Fibroblast of pulmonary artery (primary cell): ENCODE data around the gene PHLDA3.

Source experiments
- DNase-seq: peaks from one replicate; pipeline ENCODE4 v3.0.0-alpha.2; 2010; ENCODE audit warnings: low read depth
- H3K4me3 ChIP-seq: replicated peaks from 2 replicates; pipeline ENCODE4 v1.5.1; 2011; ENCODE audit warnings: low read depth, mild to moderate bottlenecking, control low read depth, low read length, moderate library complexity
- CTCF ChIP-seq: IDR thresholded peaks from 2 replicates; pipeline ENCODE4 v1.5.1; 2011; ENCODE audit warnings: mild to moderate bottlenecking, control low read depth, low read length, inconsistent platforms; ENCODE audit errors: missing control alignments

PHLDA3 gene

DNA sequence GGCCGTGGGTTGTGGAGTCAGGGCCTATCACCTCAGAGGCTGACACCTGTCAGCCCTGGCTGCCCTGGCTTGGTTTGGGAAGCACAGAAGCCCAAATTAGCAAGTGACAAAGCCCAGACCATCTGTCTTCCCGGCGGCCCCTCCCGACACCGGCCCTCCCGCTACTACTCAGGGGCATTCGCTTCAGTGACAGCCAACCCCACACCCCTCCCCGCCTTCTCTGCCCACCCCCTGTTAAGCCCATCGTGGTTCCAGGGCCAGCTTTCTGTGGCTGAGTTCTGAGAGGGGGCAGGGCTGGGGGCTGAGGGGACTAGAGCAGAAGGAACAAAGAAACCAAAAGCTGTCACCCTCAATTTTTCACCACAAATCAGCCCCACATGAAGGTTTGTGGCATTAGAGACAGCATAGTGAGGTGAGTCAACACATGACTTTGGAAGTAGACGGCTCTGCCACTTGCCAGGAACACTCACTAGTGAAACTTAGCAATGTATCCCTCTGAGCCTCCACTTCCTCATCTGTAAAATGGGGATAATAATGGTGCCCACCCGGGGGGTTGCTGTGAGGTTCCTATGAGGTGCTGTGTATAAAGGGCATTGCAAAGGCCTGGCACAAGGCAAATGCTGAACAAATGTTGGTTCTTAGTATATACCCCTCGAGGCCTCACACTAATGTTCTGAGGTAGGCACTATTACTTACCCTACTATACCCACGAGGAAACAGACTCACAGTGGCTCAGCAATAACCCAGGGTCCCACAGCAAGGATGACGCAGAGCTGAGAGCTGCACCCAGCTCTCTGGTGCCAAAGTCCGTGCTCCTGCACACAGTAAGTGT lies 42.3 kb downstream of the PHLDA3 start:
- DNase-seq: no peak
- TF ChIP-seq CTCF: no peak

GRCh38 chr1:201424146-201424545 lies 44.8 kb downstream of the PHLDA3 start:
- no peak for TF ChIP-seq CTCF
- DNase-seq: no peak
- H3K4me3 ChIP-seq: no peak overlapping the region

More for the DNA sequence above, 42.3 kb downstream of the PHLDA3 start:
- no peak overlapping the region for H3K4me3 ChIP-seq

DNA sequence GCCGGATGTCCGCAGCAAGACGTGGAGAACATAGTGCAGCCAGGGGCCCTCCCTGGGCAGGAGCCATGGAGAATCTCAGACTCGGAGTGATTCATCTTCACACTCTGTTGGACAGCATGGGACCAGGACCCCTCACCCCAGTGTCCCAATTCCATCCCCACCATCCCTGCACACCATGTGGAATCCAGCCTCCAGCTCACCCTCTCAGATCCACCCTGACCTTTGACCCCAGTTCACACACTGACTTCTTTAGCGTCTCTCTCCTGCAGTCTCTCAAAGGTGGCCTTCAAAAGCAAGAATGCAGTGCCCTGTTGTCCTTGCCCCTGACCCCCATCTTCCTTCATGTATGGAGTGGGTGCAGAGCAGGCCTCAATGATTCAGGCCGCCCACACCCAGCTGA lies 45.3 kb downstream of the PHLDA3 start:
- no peak for DNase-seq
- no peak for TF ChIP-seq CTCF
- no peak overlapping the region for H3K4me3 ChIP-seq

GRCh38 chr1:201422436-201423030 lies 46.5 kb downstream of the PHLDA3 start:
- DNase-seq: no peak
- TF ChIP-seq CTCF: no peak
- no peak overlapping the region for H3K4me3 ChIP-seq

DNA sequence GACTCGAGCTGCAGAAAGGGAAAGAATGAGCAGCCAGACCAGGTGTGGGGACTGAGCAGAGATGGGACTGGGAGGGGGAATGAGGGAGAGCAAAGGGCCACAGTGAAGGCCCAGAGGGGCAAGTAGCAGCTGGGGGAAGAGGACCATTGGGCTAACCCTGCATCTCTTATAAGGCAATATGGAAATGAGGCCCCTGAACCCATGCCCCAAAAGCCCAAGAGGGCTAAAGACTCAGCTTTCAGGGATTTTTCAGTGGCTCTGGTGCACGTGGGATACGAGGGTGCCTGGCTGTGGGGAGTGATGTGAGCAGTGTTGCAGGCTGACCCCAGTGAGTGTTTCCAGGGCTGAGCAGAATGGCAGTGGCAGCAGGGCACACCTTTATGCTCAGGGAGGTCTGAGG lies 47.0 kb downstream of the PHLDA3 start:
- DNase-seq: no peak
- no peak overlapping the region for H3K4me3 ChIP-seq
- TF ChIP-seq CTCF: no peak

DNA sequence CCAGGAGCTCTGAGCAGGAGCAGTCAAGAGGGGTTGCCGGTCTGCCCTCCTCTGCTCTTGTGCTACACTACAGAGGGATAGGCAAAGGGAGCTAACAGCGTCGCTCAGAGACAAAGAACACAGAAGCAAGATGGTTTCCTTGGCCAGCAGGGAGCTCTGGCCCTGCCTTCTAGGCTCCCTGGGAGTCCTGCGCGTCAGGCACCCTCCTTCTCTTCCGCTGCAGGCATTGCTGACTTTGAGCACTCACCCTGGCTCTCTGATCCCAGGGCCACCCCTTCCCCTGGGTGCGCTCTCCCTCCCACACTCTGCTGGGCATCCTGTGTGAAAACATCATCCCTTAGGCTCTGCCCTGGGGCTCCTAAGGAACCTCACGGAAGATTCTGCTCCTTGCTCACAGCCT lies 47.9 kb downstream of the PHLDA3 start:
- H3K4me3 ChIP-seq: no peak overlapping the region

More for the DNA sequence above, 47.9 kb downstream of the PHLDA3 start:
- DNase-seq: no peak
- no peak for TF ChIP-seq CTCF
